ENCODE measurements around the gene ZNF18.

Gene ZNF18, protein sequence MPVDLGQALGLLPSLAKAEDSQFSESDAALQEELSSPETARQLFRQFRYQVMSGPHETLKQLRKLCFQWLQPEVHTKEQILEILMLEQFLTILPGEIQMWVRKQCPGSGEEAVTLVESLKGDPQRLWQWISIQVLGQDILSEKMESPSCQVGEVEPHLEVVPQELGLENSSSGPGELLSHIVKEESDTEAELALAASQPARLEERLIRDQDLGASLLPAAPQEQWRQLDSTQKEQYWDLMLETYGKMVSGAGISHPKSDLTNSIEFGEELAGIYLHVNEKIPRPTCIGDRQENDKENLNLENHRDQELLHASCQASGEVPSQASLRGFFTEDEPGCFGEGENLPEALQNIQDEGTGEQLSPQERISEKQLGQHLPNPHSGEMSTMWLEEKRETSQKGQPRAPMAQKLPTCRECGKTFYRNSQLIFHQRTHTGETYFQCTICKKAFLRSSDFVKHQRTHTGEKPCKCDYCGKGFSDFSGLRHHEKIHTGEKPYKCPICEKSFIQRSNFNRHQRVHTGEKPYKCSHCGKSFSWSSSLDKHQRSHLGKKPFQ

DNA sequence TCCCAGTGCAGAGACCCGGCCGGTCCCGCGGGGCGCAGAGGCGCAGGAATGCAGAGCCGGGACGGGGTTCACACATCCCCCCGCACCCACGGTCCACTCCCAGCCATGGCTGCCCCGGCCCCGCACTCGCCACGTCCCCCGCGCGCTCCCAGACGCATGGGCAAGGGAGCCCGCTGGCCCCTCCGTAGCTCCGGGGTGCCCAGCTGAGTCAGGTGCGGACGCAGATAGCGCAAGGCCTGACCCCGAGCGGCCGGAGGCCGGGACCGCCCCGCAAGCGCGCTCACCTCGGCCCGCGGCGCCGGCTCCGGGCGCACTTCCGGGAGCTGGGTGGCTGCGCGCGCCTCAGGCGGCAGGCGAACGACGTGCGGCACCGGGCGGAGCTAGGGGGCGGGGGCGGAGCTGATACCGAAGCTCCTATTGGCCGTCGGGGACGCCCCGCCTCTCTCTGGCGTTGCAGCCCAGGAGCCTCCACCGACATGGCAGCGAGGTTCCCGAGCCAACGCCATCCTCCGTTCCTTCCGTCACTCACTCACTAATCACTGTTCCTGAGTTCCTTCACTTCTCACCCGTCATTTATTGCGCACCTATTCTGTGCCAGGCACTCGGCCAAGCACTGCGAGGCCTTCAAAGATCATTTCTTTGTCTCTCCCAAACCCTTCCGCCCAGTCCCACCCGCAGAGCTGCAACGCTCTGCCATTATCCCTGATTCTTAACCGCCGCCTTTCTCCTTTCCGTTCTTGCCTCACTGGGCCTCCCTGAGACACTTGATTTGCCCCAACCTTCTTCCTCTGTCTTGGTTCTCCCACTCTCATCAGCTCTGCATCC, at the start of gene ZNF18:
TSS of gene ZNF18 (minus strand) at position 329 of the 825 bp plus-strand sequence. CDS start 4,646 bp downstream, outside the sequence.
- peak; percentile 98 for DNase-seq

DNA sequence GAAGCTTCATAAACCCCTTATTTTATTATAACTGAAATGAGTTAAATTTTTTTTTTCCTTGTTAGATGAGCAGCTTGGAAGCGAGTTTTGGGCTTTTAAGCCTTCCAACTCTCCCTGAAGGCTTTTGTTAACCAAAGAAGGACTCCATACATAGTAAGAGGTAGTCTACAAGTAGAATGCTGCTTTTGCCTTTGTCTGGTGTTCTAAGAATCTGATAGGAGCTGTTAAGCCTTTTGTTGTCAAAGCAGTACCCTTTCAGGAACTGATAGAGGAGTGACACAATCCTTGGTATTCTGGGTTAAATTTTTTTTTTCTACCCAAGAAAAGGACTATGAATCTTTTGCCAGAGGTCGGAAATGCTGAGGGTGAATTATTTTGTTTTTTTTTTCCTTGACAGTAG, 49.5 kb upstream of the ZNF18 start:
- DNase-seq, result no peak

DNA sequence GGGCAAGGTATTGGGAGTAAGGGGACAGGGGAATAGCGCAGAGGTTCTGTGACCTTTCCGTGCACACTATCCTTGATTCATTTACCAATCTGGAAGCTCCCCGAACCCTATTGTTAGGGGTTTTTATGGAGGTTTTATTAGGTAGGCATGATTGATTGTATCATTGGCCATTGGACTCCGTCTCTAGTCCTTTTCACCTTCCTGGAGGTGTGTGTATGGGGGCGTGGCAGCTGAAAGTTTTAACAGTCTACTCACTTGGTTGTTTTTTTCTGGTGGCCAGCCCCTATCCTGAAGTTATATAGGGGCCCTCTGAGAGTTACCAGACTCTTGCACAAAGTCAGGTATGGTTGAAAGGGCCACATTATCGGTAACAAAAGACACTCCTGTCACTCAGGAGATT, 46.4 kb upstream of the ZNF18 start:
- no peak for DNase-seq

DNA sequence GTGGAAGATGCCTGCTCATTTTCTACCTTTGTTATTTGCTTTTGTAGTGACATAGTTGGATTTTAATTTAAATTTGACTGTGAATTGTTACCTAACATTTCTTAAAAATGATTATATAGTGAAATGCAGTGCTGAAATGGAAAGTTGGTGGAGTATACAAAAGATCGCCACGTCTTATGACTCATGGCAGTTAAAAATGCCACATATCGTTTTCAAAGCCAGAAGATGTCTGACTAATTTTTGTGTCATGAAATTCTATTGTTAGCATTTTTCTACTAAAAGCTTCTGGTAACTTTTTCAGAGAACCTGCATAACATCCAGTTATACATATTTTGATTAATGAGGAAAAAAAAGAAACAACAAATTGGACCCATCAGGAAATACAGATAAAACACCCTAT, 44.0 kb upstream of the ZNF18 start:
- no peak for DNase-seq

DNA sequence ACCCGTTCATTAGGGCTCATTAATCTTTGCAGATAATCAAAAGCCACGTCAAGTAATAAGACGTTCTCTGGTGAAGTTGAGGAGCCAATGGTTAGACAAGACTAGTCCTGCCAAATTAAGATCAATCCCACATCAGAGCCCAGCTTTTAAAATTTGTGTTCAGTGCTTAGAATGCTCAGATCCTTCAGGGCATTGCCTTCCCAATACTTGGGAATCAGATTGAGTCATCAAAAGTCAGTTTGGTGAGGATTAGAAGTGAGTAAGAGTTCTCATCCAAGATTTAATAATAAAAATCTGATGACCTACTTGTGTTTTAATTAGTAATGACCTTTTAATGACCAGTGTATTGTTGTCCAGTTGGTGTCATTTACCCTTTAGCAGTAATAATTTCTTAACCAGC, 43.2 kb upstream of the ZNF18 start:
- no peak for DNase-seq

DNA sequence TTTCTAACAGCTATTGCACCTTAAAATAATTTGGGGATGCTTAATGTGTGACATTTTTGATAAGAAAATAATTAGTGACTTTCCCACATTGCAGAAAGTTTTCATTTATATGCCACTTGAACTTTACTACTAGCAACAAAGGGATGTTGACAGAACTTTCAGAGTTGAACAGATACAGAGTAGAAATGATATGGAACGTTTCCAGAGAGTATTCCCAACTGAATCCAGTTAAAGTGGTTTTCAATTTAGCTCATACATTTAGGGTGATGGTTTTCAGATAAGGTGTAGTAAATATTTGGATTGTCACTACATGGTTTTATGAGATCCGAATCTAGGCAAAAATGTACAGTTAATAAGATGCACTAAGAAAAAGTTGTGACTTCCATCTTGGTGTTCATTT, 40.7 kb upstream of the ZNF18 start:
- DNase-seq, result no peak

DNA sequence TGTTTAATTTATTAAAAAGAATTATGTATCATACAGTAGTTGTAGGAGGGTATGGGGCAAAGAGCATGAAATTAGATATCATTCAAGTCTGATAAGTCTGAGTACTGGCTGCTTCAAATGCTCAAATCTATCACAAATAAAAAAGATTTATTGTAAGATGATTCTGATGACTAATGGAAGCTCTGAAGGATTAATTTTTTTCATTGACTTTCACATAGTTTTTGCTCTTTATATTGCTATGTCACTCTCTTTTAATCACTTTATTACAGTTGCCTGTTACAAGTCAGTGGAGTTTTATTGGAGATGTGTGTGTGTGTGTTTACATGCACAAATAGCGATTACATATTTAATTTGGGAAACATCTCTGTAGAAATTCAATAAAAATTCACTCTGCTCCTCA, 38.4 kb upstream of the ZNF18 start:
- no peak for DNase-seq

DNA sequence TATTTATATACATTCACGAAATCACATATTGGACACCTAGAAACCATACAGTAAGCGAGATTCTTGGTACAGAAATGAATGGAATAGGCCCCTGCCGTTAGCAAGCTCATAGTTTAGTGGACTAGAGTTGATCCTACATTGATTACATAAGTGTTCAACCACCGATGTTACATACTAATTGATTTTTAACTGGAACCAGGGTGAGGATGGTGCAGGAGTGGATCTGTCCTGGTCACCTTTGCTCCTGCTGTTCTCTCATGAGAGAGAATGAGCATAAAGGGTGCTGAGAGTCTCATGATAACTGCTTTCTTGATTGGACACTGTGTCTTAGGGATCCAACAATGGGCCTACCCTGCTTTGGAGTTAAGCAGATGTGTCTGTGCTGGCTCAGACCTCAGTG, 37.3 kb upstream of the ZNF18 start:
- DNase-seq, result no peak

DNA sequence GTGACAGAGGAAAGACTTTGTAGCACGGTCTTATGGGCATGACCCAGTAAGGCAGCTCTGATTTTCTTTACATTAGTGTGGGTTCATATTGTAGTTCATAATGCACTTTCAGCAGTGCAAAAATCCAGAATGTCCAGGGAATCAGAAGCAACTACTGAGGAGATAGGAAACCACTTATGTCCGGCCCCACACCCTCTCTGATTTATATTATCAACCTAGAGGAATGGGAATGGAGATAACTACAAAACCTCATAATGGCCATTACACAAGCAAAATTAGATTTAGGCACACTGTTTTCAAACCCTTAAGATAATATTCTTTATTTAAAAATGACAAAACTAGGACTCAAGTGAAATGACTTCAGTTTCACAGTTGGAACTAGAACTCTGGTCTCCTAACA, 31.3 kb upstream of the ZNF18 start:
- DNase-seq, result no peak

DNA sequence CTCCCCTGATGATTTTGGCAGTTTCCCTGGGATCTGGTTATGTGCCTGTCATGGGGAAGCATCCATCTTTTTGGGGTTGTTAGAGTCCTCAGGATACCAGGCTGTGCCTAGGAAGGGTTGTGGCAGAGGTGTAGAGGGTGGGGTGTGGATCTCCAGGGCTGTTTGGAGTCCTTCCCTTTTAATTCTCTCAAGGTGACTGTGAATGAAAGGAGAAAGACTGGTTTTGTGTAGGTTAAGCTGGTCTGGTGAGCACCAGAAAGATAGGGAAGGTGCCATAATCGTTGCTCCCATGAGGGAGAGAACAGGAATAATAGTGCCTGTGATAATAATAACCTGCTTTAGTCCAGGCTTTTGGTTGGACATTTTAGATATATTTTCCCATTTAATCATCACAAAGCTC, 30.4 kb upstream of the ZNF18 start:
- no peak for DNase-seq

DNA sequence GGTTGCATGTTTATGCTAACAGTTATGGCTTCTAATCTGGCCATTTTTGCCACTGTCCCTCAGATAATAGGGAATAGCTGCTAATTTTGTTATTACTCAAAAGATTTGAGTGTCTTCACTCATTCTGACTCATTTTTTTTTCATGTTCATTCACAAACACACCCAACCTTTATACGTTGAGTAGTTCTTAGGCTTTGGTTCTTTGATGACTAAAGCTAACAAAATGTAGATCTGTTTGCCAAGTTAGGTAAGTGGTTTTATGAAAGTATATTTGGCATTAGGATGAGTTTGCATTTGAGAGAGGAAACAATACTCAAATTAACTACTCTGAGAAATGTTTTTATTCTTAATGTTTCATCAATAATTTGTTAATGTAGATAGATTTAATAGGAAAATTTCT, 27.1 kb upstream of the ZNF18 start:
- no peak for DNase-seq

DNA sequence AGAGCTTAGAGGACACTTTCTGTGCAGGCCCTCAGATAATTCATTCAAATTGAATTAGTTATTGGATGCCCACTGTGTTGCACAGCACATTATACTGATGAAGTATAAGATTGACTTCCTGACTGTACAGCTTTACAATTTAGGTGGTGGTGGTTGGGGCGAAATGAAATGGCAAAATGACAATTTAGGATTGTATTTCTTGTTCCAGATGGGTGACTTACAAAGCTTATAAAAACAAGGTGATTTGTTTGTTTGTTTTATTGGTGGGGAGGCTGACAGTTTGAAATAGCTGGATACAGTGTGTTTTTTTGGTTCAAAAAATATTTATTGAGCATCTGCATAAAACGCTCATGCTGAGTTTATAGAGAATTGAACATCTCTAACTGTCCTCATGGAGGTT, 25.0 kb upstream of the ZNF18 start:
- DNase-seq, result no peak

DNA sequence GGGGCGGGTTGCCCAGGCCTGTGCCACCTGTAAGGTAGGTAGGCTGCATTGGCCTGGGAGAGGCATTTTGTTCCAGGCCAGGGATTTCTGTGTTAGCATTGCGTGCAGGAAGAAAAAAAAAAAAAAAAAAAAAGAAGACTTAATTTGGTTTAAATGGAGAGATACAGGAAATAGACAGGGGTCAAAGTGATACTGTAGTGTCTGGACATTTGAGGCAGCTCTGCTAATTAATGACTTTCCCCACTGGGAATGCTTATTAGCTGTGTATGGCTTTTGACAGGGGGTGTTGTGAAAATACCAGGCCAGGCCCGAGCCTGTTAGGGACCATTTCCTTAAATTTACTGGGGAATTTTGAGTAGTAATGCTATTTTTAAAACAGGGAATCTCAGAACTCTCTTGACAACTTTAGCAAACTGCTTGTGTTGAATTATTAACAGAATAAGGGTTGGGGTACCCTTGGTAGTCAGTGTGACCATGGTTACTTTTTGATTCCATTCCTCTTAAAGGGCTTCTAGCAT, 24.4 kb upstream of the ZNF18 start:
- DNase-seq, result no peak

DNA sequence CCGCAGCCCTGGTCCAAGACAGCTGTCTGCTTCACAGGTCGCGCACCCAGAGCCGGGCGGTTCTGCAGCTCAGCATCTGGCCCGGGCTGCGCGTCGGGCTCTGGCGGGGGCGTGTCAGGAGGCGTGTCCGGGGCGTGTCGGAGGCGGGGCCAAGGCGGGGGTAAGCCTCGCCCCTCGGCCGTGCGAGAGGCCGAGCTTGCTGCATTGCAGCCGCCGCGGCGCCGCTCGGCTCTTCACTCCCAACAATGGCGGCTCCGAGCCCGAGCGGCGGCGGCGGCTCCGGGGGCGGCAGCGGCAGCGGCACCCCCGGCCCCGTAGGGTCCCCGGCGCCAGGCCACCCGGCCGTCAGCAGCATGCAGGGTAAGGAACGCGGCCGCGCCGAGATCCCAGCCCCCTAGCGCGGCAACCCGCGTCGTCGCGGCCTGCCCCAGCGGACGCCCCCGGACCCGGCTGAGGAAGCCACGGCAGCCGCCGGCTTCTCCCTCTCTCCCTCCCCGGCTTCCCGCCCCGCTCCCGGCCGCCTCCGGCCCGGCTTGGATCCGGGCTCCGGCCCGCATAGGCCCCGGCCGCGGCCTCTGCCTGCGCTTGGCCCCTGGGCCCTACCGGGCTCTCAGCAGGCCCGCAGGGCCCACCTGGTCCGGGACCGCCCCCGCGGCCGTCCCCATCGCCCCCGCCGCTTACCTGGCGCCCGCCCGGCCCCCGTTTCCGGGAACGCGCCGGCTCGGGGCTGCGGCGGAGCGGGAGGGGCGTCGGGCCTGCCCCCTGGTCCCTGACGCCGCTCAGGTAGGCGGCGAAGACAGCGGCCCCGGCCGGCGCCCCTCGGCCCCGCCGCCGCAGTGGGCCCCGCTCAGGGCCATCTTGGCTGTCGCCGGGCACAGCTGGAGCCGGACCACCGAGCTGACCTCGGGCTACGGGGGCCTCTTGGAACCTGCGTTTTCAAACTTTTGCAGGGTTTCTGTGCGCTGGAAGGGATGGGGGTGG, 23.7 kb upstream of the ZNF18 start, which contains the start of gene MAP2K4:
TSS of gene MAP2K4 (plus strand) at position 236 of the 981 bp plus-strand sequence. CDS start at position 246, 10 bp downstream.
- peak; percentile 95 for DNase-seq

DNA sequence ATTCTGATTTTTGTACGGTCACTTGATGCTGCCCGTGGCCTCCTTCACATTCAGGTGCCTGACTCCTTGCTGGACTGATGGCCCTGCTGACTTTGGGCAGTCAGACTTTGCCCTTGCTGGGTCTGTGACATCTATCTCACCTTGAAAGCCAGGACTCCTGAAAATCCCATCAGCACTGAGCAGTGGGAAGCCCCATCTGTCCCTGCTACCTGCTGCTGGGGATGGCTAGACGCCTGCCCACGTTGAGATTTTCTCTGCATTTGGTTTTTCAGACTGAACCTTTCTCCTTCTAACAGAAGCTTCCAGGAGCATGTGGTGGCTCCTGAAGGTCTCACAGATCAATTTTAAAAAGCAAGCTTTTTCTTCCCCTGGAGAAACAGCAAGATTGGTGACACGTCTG, 10.2 kb upstream of the ZNF18 start:
- DNase-seq, result no peak

DNA sequence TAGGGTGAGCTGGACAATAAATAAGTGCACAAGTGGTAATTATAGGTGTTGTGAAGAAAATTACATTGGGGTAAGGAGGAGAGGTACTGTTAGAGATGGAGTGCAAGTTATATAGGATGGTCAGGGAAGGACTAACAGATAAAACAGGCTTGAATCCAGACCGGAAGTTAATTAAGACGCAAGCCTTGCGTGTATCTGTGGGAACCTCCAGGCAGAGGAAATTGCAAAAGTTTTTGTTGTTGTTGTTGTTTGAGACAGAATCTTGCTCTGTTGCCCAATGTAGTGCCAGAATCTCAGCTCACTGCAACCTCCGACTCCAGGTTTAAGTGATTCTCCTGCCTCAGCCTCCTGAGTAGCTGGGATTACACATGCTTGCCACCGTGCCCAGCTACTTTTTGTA, 2.4 kb upstream of the ZNF18 start:
- DNase-seq, result no peak

DNA sequence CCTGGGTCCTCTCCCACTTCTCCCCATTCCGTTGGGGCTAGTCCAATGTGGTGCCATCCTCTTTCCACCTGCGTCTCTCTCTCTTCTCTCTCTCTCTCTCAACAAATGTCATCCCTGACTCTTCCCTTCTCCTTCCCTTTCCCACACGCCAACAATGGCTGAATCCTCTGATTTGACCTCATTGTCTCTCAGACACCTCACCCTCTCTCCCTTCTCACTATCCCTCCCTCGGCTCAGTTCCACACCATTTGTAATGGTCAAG, 628 bp upstream of the ZNF18 start:
- DNase-seq, result no peak

DNA sequence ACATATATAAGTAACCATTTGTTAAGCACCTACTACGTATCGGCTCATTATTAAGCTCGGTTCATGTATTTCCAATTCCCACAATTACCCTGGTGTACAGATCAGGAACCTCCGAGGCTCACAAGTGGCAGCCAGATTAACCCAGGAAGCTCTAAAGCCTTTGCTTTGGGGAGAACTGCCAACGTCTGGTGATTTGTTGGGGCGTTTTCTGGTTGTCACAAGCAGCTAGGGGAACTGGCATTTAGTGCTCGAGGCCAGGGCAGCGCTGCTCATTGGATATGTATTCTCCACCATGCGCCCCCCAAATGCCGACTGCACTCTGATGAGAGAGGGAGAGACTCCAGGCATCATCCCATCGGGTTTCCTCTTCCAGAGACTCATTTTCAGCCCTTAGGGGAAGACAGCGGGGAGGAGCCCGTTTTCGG, 541 bp downstream of the ZNF18 start:
- no peak for DNase-seq

DNA sequence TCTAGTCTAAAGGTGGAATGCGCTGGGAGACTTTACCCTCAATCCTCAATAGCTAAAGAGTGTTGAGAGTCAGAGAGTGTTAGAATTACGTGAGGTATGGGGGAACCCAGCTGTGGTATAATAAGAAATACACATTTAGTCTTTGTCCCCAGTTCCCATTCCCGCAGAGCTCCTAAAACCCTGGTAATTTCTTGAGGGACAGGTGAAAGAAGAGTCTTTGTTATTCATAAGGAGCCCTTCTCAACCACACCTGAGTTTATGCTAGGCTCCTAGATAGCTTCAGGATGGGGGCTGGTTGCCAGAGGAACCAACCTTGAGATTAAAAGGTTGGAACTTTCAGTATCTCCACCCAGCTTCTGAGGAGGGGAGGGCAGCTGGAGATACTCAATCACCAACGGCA, 5.8 kb downstream of the ZNF18 start:
- no peak for DNase-seq

DNA sequence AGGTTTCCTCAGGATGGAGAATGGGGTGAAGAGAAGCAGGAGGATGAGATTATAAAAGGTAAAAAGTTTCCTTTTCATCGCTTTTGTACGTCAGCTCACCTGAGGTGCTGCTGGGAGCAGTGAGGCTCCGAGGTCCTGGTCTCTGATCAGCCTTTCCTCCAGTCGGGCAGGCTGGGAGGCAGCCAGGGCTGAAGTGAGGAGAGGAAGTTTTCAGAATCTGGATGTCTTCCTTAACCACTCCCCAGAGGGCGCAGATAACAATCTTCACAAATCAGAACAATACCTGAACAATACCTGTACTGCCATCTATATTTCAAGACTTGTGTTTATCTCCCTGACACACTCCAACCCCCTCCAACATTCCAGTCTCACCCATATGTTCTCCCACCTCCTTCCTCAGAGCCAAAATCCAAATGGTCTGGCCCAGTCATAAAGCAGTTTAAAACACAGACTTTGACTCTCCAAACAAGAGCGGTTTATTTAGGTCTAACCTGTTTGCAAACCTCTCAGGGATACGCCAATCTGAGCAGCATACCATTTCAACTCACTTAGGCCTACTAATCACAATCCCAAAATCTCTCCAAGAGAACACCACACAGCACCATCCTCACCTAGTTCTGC, 6.8 kb downstream of the ZNF18 start:
- DNase-seq, result no peak

DNA sequence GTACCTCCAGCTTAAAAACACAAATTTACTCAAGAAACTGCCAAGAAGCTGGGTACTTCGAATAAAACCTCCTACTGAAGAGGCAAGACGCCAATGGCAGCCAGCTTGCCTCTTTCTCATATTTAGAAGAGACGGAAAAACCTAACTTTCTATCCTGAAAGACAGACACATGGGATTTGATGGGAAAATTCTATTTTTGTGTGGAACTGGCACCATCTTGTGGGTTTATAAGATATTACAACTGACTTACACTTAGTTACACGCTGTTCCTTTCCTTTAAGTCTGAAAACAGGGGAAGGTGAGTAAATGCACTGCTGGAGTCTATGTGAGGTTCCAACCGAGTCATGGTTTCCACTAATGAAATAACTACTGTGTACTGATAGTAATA, 10.3 kb downstream of the ZNF18 start:
- DNase-seq, result no peak
